ENCODE measurements around the gene ARHGAP6.

DNA sequence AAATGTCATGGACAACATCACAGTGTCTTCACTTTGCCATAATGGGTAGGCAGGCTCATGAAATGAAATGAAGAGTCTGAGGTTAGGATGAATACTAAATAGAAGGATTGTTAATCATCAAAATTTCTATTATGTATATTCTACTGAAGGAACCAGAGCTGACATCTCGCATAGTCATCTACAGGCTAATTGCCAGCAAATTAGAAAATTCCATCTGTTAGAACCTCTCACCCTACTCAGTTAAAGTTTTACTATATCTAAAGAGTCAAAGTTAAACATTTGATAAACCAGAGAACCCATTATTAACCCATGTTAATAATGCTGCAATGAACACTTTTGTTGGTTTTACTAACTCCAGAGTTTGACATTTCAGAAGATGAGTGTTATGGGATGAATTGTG, 114.6 kb downstream of the ARHGAP6 start:
- TF ChIP-seq CTCF (IDR thresholded peaks at IDR 0.05) (no peak), POLR2A (IDR thresholded peaks at IDR 0.05) (no peak)

All from thyroid gland (tissue), 4 donors.